ENCODE data around the gene RPS6KB2. TPM values are rescaled to one million over a fixed set of nuclear protein-coding genes. Genes with fewer than 3 reads are reported as not detected.

Gene RPS6KB2
- total and polyA plus RNA-seq, 2 experiments from 2014 or later: 29.5 to 41.3 TPM

GRCh38 chr11:67449116-67449844 is 21.0 kb downstream of the RPS6KB2 start:
- H3K27ac Mint-ChIP-seq: no peak overlapping the region
- H3K36me3 Mint-ChIP-seq (ENCODE audit: low read depth): no peaks in the 10 kb centered on the region
- Histone ChIP-seq H3K27me3 (ENCODE audit: insufficient read depth) (no peaks in the 10 kb centered on the region), H3K4me1 (ENCODE audit: insufficient read depth) (0 out of 2 replicates have a peak, but pooled peaks cover under 1% of the 10 kb centered on the region), H2AFZ (no peak overlapping the region), H3K36me3 (ENCODE audit: insufficient read depth) (no peaks in the 10 kb centered on the region), H3F3A (replicated peaks; ENCODE audit: low read depth) (no peaks in the 10 kb centered on the region), H3K9me2 (ENCODE audit: insufficient read depth) (no peaks in the 10 kb centered on the region), H3K27ac (ENCODE audit: low read depth) (no peak overlapping the region), H4K20me1 (replicated peaks; ENCODE audit: insufficient read depth) (no peaks in the 10 kb centered on the region), H3K4me3 (no peak overlapping the region), H3K4me2 (no peak overlapping the region), H3K79me2 (replicated peaks; ENCODE audit: insufficient read depth) (no peaks in the 10 kb centered on the region)
- ATAC-seq: no peak
- H3K9me3 Mint-ChIP-seq: no peaks in the 10 kb centered on the region
- no peaks in the 10 kb centered on the region for H3K4me1 Mint-ChIP-seq
- DNase-seq (ENCODE audit: low spot score): no peak
- H3K27me3 Mint-ChIP-seq (ENCODE audit: insufficient read depth, low read depth, poor library complexity): peaks cover 20% of the 10 kb centered on the region
- no peak overlapping the region for H3K4me3 Mint-ChIP-seq
- TF ChIP-seq EZH2phosphoT487 (IDR thresholded peaks at IDR 0.05; ENCODE audit: unreplicated experiment) (no peak), JUNB (IDR thresholded peaks at IDR 0.05; ENCODE audit: unreplicated experiment) (no peak), ZNF114 (CRISPR knock-in tag; IDR thresholded peaks at IDR 0.05) (no peak), NANOG (IDR thresholded peaks at IDR 0.05; ENCODE audit: borderline replicate concordance) (no peak)

GRCh38 chr11:67450796-67451657 is 22.7 kb downstream of the RPS6KB2 start:
- Histone ChIP-seq H3K27me3 (ENCODE audit: insufficient read depth) (no peaks in the 10 kb centered on the region), H3K4me1 (ENCODE audit: insufficient read depth) (no peaks in the 10 kb centered on the region), H3K9me2 (ENCODE audit: insufficient read depth) (no peaks in the 10 kb centered on the region), H3K36me3 (ENCODE audit: insufficient read depth) (no peaks in the 10 kb centered on the region), H3K79me2 (replicated peaks; ENCODE audit: insufficient read depth) (no peaks in the 10 kb centered on the region), H2AFZ (no peak overlapping the region), H4K20me1 (replicated peaks; ENCODE audit: insufficient read depth) (no peaks in the 10 kb centered on the region), H3K27ac (ENCODE audit: low read depth) (no peak overlapping the region), H3K4me3 (no peak overlapping the region), H3K4me2 (no peak overlapping the region), H3F3A (replicated peaks; ENCODE audit: low read depth) (no peaks in the 10 kb centered on the region)
- Mint-ChIP-seq H3K27ac (no peak overlapping the region), H3K9me3 (no peaks in the 10 kb centered on the region), H3K4me3 (no peak overlapping the region), H3K4me1 (no peaks in the 10 kb centered on the region), H3K36me3 (ENCODE audit: low read depth) (no peaks in the 10 kb centered on the region), H3K27me3 (ENCODE audit: insufficient read depth, low read depth, poor library complexity) (peaks cover 16% of the 10 kb centered on the region)
- no peak for ATAC-seq
- no peak for DNase-seq (ENCODE audit: low spot score)
- TF ChIP-seq NANOG (IDR thresholded peaks at IDR 0.05; ENCODE audit: borderline replicate concordance) (no peak), EZH2 (IDR thresholded peaks at IDR 0.05; ENCODE audit: low read depth, unreplicated experiment) (no peak), EZH2phosphoT487 (IDR thresholded peaks at IDR 0.05; ENCODE audit: unreplicated experiment) (no peak), JUNB (IDR thresholded peaks at IDR 0.05; ENCODE audit: unreplicated experiment) (no peak), REST (IDR thresholded peaks at IDR 0.05; ENCODE audit: unreplicated experiment) (no peak), ETS1 (IDR thresholded peaks at IDR 0.05) (no peak), ZNF462 (CRISPR knock-in tag; IDR thresholded peaks at IDR 0.05) (no peak)
